Activated CD4-positive, CD25-positive, alpha-beta regulatory T cell treated with anti-CD3 and anti-CD28 coated beads, Interleukin-2, amount 50 U/mL, for 16 hours (primary cell): Measurements from ENCODE around the gene MYO10.
"Not testable (repeated sequence)": the region's sequence is repeated elsewhere in the genome, so short reads cannot be mapped to it uniquely, and the experiment has no call there.

ENCODE experiments used
- DNase-seq: peaks from one replicate; pipeline ENCODE4 v3.0.0-alpha.2; 2020; ENCODE audit warnings: low read depth, low spot score

Gene MYO10

GRCh38 chr5:16784088-16784487 is 152.0 kb downstream of the MYO10 start:
- DNase-seq: no peak

- DNase-seq: no peak
Measured at GRCh38 chr5:16781828-16782626, 154.1 kb downstream of the MYO10 start.

GRCh38 chr5:16780325-16780724 is 155.8 kb downstream of the MYO10 start:
- no peak for DNase-seq

- DNase-seq: no peak
Measured at GRCh38 chr5:16777432-16777831, 158.7 kb downstream of the MYO10 start.

GRCh38 chr5:16776611-16777251 is 159.4 kb downstream of the MYO10 start:
- DNase-seq: no peak

GRCh38 chr5:16774806-16775205 is 161.3 kb downstream of the MYO10 start:
- no peak for DNase-seq

GRCh38 chr5:16773991-16774390 is 162.1 kb downstream of the MYO10 start:
- DNase-seq: no peak

GRCh38 chr5:16772556-16772955 is 163.5 kb downstream of the MYO10 start:
- no peak for DNase-seq

GRCh38 chr5:16768184-16768583 is 167.9 kb downstream of the MYO10 start:
- DNase-seq: no peak

- no peak for DNase-seq
Measured at GRCh38 chr5:16763211-16763610, 172.9 kb downstream of the MYO10 start.

- DNase-seq: no peak
Measured at GRCh38 chr5:16759147-16759773, 176.8 kb downstream of the MYO10 start.

GRCh38 chr5:16757989-16758501 is 178.0 kb downstream of the MYO10 start:
- DNase-seq: no peak

- DNase-seq: not testable (repeated sequence)
Measured at GRCh38 chr5:16757577-16757976, 178.5 kb downstream of the MYO10 start.

- DNase-seq: no peak
Measured at GRCh38 chr5:16757146-16757545, 178.9 kb downstream of the MYO10 start.

- DNase-seq: no peak
Measured at GRCh38 chr5:16756692-16757091, 179.4 kb downstream of the MYO10 start.

- no peak for DNase-seq
Measured at GRCh38 chr5:16755641-16756040, 180.4 kb downstream of the MYO10 start.

GRCh38 chr5:16754601-16755000 is 181.5 kb downstream of the MYO10 start:
- DNase-seq: no peak

- DNase-seq: no peak
Measured at GRCh38 chr5:16754086-16754485, 182.0 kb downstream of the MYO10 start.

GRCh38 chr5:16750445-16750844 is 185.6 kb downstream of the MYO10 start:
- no peak for DNase-seq

- no peak for DNase-seq
Measured at GRCh38 chr5:16749626-16750025, 186.5 kb downstream of the MYO10 start.

GRCh38 chr5:16744164-16744880 is 191.8 kb downstream of the MYO10 start:
- DNase-seq: no peak

- DNase-seq: no peak
Measured at GRCh38 chr5:16742938-16743337, 193.2 kb downstream of the MYO10 start.
